ENCODE results near the gene CLPSL2.
A peak's percentile ranks its signal among the peaks of the same experiment; 100 is the strongest.

CLPSL2 gene

GRCh38 chr6:35747877-35748276 lies 28.5 kb upstream of the CLPSL2 start:
- DNase-seq = no peak

GRCh38 chr6:35750557-35750956 lies 25.8 kb upstream of the CLPSL2 start:
- no peak for DNase-seq

- DNase-seq = no peak
These were observed 24.8 kb upstream of the CLPSL2 start for GRCh38 chr6:35751594-35751993.

- no peak for DNase-seq
These were observed 24.1 kb upstream of the CLPSL2 start for GRCh38 chr6:35752330-35752729.

GRCh38 chr6:35754452-35755277 lies 21.7 kb upstream of the CLPSL2 start:
- DNase-seq = no peak

- no peak for DNase-seq
These were observed 21.0 kb upstream of the CLPSL2 start for GRCh38 chr6:35755278-35755924.

GRCh38 chr6:35757456-35758123 lies 18.8 kb upstream of the CLPSL2 start:
- DNase-seq = peak; percentile 17

GRCh38 chr6:35759426-35759825 lies 17.0 kb upstream of the CLPSL2 start:
- no peak for DNase-seq

GRCh38 chr6:35765739-35766138 lies 10.7 kb upstream of the CLPSL2 start:
- DNase-seq = no peak

GRCh38 chr6:35769211-35769610 lies 7.2 kb upstream of the CLPSL2 start:
- DNase-seq = no peak

GRCh38 chr6:35771343-35771627 lies 5.1 kb upstream of the CLPSL2 start:
- no peak for DNase-seq

GRCh38 chr6:35774116-35774794 lies 2.1 kb upstream of the CLPSL2 start:
- DNase-seq = no peak

GRCh38 chr6:35775031-35775430 lies 1.4 kb upstream of the CLPSL2 start:
- DNase-seq = no peak

- no peak for DNase-seq
These were observed 1.1 kb downstream of the CLPSL2 start for GRCh38 chr6:35777356-35778102.

- no peak for DNase-seq
These were observed 2.0 kb downstream of the CLPSL2 start for GRCh38 chr6:35778437-35778836.

- no peak for DNase-seq
These were observed 4.3 kb downstream of the CLPSL2 start, which contains the start of gene CLPSL1 for GRCh38 chr6:35780719-35781118. Gene CLPSL1 (plus strand): TSS chr6:35781019. CDS start chr6:35781111, 92 bp downstream.

GRCh38 chr6:35781290-35781689 lies 4.9 kb downstream of the CLPSL2 start:
- no peak for DNase-seq

- no peak for DNase-seq
These were observed 6.0 kb downstream of the CLPSL2 start for GRCh38 chr6:35782424-35782823.

GRCh38 chr6:35784200-35784599 lies 7.8 kb downstream of the CLPSL2 start:
- no peak for DNase-seq

GRCh38 chr6:35786272-35786671 lies 9.9 kb downstream of the CLPSL2 start:
- DNase-seq = no peak

GRCh38 chr6:35786810-35787209 lies 10.4 kb downstream of the CLPSL2 start:
- no peak for DNase-seq
